ENCODE data around the gene TMEM61.

Gene TMEM61

DNA sequence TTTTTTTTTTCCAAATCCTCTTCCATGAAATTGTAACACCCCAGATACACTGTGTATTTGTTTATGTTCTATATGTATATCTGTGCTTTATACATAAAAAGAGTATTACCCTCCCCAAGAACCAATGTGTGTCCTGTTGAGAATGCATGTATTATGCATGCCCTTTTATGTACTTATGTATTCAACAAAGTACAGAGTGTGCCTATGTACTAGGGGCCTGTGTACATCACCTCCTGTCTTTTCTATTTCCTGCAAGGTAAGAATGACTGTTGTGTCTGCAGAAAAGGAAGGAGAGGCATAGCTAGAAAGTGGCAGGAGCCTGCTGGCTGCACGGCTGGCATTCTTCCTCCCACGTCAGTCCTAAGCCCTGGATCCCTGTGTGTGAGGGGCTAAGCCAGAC is 7.0 kb downstream of the TMEM61 start:
- TF ChIP-seq, protein P1, sequence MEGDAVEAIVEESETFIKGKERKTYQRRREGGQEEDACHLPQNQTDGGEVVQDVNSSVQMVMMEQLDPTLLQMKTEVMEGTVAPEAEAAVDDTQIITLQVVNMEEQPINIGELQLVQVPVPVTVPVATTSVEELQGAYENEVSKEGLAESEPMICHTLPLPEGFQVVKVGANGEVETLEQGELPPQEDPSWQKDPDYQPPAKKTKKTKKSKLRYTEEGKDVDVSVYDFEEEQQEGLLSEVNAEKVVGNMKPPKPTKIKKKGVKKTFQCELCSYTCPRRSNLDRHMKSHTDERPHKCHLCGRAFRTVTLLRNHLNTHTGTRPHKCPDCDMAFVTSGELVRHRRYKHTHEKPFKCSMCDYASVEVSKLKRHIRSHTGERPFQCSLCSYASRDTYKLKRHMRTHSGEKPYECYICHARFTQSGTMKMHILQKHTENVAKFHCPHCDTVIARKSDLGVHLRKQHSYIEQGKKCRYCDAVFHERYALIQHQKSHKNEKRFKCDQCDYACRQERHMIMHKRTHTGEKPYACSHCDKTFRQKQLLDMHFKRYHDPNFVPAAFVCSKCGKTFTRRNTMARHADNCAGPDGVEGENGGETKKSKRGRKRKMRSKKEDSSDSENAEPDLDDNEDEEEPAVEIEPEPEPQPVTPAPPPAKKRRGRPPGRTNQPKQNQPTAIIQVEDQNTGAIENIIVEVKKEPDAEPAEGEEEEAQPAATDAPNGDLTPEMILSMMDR (IDR thresholded peaks at IDR 0.05; ENCODE audit: extremely low read depth, missing control alignments) = no peak
- no peak for DNase-seq (ENCODE audit: low spot score)

DNA sequence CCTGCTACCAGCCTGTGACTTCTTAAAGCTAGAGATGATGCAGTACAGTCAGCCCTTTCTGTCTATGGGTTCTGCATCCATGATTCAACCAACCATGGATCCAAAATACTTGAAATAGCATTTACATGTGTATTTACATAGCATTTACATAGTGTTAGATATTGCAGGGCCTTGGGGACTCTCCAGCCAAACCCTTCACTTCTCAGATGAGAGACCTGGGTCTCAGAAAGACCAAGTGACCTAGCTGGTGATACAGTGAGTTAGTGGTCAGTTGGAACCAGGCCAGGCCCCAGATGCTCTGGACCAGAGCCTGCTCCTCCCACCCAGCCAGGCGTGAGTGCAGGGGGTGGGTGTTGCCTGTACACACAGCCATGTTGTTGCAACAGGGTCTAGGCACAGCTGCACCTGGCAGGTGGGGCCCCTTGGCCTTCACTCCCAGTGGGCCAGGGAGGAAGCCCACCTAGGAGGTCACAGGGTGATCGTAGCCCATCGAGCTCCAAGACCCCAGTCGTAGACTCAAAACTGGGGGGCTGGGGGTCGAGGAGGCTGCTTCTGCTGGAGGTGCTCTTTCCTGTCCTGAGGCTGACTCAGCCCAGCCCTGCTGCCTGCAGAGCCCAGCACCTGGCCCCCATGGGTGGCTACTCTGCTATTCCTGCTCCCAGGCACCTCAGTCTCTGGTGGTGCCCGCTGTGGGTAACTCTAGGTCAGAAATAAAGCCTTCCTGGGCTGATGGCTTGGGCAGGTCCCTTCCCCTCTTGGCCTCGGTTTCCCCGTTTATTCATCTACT is 7.7 kb downstream of the TMEM61 start:
- TF ChIP-seq, protein P1 (IDR thresholded peaks at IDR 0.05; ENCODE audit: extremely low read depth, missing control alignments) = no peak
- DNase-seq (ENCODE audit: low spot score) = no peak

DNA sequence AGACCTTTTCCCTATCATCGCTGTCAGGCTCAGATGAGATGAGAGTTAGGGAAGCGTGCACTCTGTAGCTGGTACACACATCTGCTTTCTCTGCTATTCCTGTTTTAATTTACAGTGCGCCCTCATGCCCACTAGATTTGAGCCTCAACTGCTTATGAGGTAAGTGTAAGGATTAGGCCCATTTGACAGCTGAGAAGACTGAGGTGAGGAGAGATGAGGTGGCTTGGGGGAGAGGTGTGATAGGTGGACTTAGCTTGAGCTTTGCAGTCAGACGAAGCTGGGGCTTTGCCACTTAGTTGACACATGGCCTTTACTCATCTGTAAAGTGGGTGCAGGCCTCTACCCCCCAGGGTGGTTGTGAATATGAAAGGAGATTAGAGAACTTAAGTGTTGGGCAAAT is 8.5 kb downstream of the TMEM61 start:
- TF ChIP-seq, protein P1 (IDR thresholded peaks at IDR 0.05; ENCODE audit: extremely low read depth, missing control alignments) = no peak
- DNase-seq (ENCODE audit: low spot score) = no peak

GRCh38 chr1:54989473-54989872 is 9.0 kb downstream of the TMEM61 start:
- DNase-seq (ENCODE audit: low spot score) = no peak
- TF ChIP-seq, protein P1 (IDR thresholded peaks at IDR 0.05; ENCODE audit: extremely low read depth, missing control alignments) = no peak

DNA sequence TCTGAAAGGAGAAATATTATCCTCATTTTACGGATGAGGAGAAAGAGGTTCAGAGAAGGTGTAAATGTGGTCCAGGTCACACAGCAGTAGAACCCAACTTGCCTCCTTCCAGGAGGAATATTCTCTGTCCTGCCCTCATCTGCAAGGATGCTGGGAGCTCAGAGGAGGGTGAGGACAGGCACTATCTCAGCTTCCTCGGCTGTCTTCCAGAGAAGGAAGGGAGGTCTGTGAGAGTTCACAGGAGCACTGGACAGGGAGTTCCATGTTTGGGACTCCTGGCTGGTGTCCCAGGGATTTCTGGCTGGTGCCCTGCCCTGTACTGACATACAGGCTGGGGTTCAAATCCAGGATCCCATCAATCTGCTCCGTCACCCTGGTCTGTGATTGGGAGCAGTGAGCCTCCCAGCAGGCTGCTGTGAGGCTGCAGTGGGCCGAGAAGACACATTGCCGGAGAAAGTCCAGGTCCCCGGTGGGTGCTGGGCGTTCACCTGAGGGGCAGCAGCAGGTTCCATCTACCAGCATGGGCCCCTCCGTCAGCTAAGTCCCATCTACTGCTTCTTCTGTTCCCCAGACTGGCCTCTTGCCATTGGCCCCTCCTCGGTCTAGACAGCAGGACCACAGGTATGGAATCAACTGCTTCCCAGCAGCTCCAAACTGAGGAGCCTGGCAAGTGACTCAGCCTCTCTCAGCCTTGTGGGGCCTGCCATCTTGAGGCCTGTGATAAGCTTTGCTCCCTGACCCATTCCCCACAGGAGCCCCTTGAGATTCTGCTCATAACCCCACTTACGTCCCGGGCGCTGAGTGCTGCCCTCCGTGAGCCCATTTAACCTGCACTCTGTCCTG is 9.8 kb downstream of the TMEM61 start:
- TF ChIP-seq, protein P1 (IDR thresholded peaks at IDR 0.05; ENCODE audit: extremely low read depth, missing control alignments) = no peak
- DNase-seq (ENCODE audit: low spot score) = no peak

DNA sequence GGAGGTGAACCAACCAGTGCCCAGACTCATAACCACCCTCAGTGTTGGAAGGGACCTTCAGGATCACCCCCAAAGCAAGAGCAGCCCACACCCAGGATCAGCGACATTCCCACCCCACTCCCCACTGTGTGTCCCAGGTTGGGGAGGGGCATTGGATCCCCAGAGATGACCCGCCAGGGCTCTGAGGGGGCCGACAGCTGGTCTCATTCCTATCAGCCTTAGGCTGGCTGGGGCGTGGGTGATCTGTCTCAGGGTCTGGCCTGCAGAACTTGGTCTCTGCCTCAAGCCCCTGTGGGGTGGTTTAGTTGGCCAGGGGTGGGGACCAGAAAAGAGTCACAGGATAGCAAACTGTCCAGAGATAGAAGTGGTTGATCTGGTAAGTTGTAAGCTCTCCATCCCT is 10.5 kb downstream of the TMEM61 start:
- DNase-seq (ENCODE audit: low spot score) = no peak

More for the DNA sequence above, 10.5 kb downstream of the TMEM61 start:
- TF ChIP-seq, protein P1 (IDR thresholded peaks at IDR 0.05; ENCODE audit: extremely low read depth, missing control alignments) = no peak
